Activated CD8-positive, alpha-beta memory T cell treated with anti-CD3 and anti-CD28 coated beads, Interleukin-2, amount 50 U/mL, for 1 hour (primary cell): ENCODE data around the gene PPARG.
"Not testable (repeated sequence)": the region's sequence is repeated elsewhere in the genome, so short reads cannot be mapped to it uniquely, and the experiment has no call there.

Source experiments
- DNase-seq: peaks from one replicate; pipeline ENCODE4 v3.0.0-alpha.2; 2020; ENCODE audit errors: extremely low read depth

Gene PPARG

GRCh38 chr3:12288182-12289129, at the start of gene PPARG:
TSS of gene PPARG (plus strand) at chr3:12289070. CDS start at chr3:12379712, 90,642 bp downstream.
- no peak for DNase-seq

- DNase-seq, result no peak
These were observed 49.6 kb upstream of the PPARG start for GRCh38 chr3:12239301-12239700.

- DNase-seq, result no peak
These were observed 46.1 kb upstream of the PPARG start for GRCh38 chr3:12242772-12243171.

GRCh38 chr3:12246497-12247163, 42.2 kb upstream of the PPARG start:
- DNase-seq, result no peak

GRCh38 chr3:12247411-12247810, 41.5 kb upstream of the PPARG start:
- no peak for DNase-seq

- no peak for DNase-seq
These were observed 39.4 kb upstream of the PPARG start for GRCh38 chr3:12249519-12249918.

- DNase-seq, result no peak
These were observed 36.0 kb upstream of the PPARG start for GRCh38 chr3:12252889-12253288.

- DNase-seq, result no peak
These were observed 35.1 kb upstream of the PPARG start for GRCh38 chr3:12253516-12254343.

GRCh38 chr3:12255393-12255792, 33.5 kb upstream of the PPARG start:
- DNase-seq, result no peak

GRCh38 chr3:12258911-12259310, 30.0 kb upstream of the PPARG start:
- no peak for DNase-seq

GRCh38 chr3:12262173-12262572, 26.7 kb upstream of the PPARG start:
- not testable (repeated sequence) for DNase-seq

- no peak for DNase-seq
These were observed 23.4 kb upstream of the PPARG start for GRCh38 chr3:12265508-12265907.

GRCh38 chr3:12266038-12266437, 22.8 kb upstream of the PPARG start:
- DNase-seq, result no peak

GRCh38 chr3:12267376-12268030, 21.4 kb upstream of the PPARG start:
- no peak for DNase-seq

- DNase-seq, result no peak
These were observed 20.7 kb upstream of the PPARG start for GRCh38 chr3:12268049-12268735.

GRCh38 chr3:12270976-12271375, 17.9 kb upstream of the PPARG start:
- no peak for DNase-seq

GRCh38 chr3:12273045-12273695, 15.7 kb upstream of the PPARG start:
- no peak for DNase-seq

- DNase-seq, result no peak
These were observed 12.8 kb upstream of the PPARG start for GRCh38 chr3:12275974-12276650.

GRCh38 chr3:12276827-12277226, 12.0 kb upstream of the PPARG start:
- DNase-seq, result not testable (repeated sequence)

- DNase-seq, result no peak
These were observed 10.3 kb upstream of the PPARG start for GRCh38 chr3:12278566-12278965.
